DND-41 (cell line): ENCODE data around the gene ANGPTL1.

Source experiments
- CTCF ChIP-seq: IDR thresholded peaks from 2 replicates; pipeline ENCODE4 v1.5.1; 2012; ENCODE audit warnings: borderline replicate concordance, low read length, moderate library complexity, mild to moderate bottlenecking; ENCODE audit not compliant: poor library complexity, severe bottlenecking; ENCODE audit errors: extremely low read depth
- EZH2 ChIP-seq: IDR thresholded peaks from 3 replicates; pipeline ENCODE4 v1.6.1; 2012; ENCODE audit warnings: borderline replicate concordance, low read depth, mild to moderate bottlenecking, moderate library complexity, low read length, inconsistent platforms; ENCODE audit not compliant: severe bottlenecking

DNA sequence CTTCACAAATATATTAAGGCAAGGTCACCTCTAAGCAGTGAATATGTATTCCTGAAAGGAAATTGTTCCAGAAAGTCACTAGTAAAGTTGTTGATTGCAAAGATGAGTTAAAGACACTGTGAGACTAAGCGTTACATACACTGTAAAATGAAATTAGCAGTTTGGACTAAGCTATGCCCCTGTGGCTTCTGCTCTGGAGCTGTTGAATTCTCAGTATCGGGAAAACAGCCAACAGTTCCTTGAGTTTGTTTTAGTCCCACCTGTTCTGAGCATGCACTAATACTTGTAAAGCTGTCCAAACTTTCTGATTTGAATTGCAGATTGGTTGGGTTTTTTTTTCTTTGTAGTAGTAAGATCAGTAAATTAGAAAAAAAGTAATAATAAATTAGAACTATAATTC is 21.0 kb downstream of the ANGPTL1 start:
- no peak for TF ChIP-seq CTCF
- no peak for TF ChIP-seq EZH2
